ENCODE data around the gene CCNL2.

DNA sequence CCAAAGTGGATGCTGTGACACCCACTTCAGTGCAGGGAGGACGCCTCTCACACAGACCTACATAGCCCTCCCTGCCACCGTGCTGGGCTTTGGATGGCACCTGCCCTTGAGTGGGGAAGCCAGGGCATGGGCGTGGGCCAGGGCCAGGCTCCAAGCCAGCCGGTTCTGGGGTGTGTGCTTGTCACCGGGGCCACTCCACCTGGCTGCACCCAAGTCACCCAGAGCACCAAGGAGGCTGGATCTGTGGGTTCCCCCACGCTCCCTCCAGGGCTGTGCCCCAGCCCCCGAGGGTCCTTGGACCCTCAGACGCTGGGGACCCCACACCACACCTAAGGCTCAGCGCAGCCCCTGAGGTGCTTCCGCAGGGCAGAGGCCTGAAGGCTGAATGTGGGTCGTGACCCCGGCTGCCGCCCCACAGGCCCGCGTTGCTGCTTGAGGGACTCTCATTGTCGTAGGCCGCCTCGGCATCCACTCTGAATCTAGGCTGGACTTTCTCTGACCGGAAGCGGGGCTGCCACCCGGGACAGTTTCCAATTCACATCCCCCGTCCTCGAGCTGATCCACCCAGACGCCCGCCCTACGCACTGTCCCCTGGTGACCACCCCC, 42.2 kb downstream of the CCNL2 start:
- TF ChIP-seq ZFP1 (CRISPR knock-in tag; IDR thresholded peaks at IDR 0.05) (no peak), JUN (CRISPR knock-in tag; IDR thresholded peaks at IDR 0.05) (no peak), CBX5 (CRISPR knock-in tag; IDR thresholded peaks at IDR 0.05; ENCODE audit: borderline replicate concordance) (no peak), FOXJ3 (CRISPR knock-in tag; IDR thresholded peaks at IDR 0.05; ENCODE audit: borderline replicate concordance) (no peak), BCL6 (CRISPR knock-in tag; IDR thresholded peaks at IDR 0.05) (no peak), ISX (CRISPR knock-in tag; conservative IDR thresholded peaks at IDR 0.05) (no peak), POLR2A (IDR thresholded peaks at IDR 0.05; ENCODE audit: insufficient read depth in 1 of 2, low read depth in 2 of 2, low read length in 2 of 2) (no peak), RARG (CRISPR knock-in tag; IDR thresholded peaks at IDR 0.05; ENCODE audit: low read depth) (no peak), ZBTB8A (CRISPR knock-in tag; IDR thresholded peaks at IDR 0.05; ENCODE audit: borderline replicate concordance, low read depth) (no peak), ZSCAN25 (CRISPR knock-in tag; IDR thresholded peaks at IDR 0.05) (no peak)
- TF ChIP-seq, protein P1, sequence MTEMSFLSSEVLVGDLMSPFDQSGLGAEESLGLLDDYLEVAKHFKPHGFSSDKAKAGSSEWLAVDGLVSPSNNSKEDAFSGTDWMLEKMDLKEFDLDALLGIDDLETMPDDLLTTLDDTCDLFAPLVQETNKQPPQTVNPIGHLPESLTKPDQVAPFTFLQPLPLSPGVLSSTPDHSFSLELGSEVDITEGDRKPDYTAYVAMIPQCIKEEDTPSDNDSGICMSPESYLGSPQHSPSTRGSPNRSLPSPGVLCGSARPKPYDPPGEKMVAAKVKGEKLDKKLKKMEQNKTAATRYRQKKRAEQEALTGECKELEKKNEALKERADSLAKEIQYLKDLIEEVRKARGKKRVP (CRISPR knock-in tag; IDR thresholded peaks at IDR 0.05) = no peak
- TF ChIP-seq, protein P2, sequence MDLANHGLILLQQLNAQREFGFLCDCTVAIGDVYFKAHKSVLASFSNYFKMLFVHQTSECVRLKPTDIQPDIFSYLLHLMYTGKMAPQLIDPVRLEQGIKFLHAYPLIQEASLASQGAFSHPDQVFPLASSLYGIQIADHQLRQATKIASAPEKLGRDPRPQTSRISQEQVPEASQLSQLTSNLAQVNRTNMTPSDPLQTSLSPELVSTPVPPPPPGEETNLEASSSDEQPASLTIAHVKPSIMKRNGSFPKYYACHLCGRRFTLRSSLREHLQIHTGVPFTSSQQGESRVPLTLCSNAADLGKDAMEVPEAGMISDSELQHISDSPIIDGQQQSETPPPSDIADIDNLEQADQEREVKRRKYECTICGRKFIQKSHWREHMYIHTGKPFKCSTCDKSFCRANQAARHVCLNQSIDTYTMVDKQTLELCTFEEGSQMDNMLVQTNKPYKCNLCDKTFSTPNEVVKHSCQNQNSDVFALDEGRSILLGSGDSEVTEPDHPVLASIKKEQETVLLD (CRISPR knock-in tag; IDR thresholded peaks at IDR 0.05; ENCODE audit: low read depth) = no peak
- TF ChIP-seq, protein P3, sequence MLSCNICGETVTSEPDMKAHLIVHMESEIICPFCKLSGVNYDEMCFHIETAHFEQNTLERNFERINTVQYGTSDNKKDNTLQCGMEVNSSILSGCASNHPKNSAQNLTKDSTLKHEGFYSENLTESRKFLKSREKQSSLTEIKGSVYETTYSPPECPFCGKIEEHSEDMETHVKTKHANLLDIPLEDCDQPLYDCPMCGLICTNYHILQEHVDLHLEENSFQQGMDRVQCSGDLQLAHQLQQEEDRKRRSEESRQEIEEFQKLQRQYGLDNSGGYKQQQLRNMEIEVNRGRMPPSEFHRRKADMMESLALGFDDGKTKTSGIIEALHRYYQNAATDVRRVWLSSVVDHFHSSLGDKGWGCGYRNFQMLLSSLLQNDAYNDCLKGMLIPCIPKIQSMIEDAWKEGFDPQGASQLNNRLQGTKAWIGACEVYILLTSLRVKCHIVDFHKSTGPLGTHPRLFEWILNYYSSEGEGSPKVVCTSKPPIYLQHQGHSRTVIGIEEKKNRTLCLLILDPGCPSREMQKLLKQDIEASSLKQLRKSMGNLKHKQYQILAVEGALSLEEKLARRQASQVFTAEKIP (CRISPR knock-in tag; IDR thresholded peaks at IDR 0.05; ENCODE audit: borderline replicate concordance) = no peak
